KMS-11 (cell line): ENCODE data around the gene ATP1A2.

Experiments used
- H2AFZ ChIP-seq: fragments of 200-600 bp; sonication (generic); 2 replicates; pipeline ENCODE4 v1.6.1; 2016; ENCODE audit warnings: antibody characterized with exemption, mixed run types, low read depth
- H3K27ac ChIP-seq: fragments of 200-600 bp; sonication (generic); 2 replicates; pipeline ENCODE4 v1.6.1; 2016; ENCODE audit warnings: mild to moderate bottlenecking, mixed run types
- H3K27me3 ChIP-seq: fragments of 200-600 bp; sonication (generic); 2 replicates; pipeline ENCODE4 v1.6.1; 2017; ENCODE audit warnings: mild to moderate bottlenecking, low read depth, mixed run types, moderate library complexity; ENCODE audit not compliant: insufficient read depth
- H3K36me3 ChIP-seq: fragments of 200-600 bp; sonication (generic); 2 replicates; pipeline ENCODE4 v1.6.1; 2017; ENCODE audit warnings: mild to moderate bottlenecking, mixed run types; ENCODE audit not compliant: insufficient read depth
- H3K4me1 ChIP-seq: fragments of 200-600 bp; sonication (generic); 2 replicates; pipeline ENCODE4 v1.6.1; 2016; ENCODE audit warnings: mild to moderate bottlenecking, low read depth, mixed run types; ENCODE audit not compliant: poor library complexity, severe bottlenecking
- H3K4me2 ChIP-seq: fragments of 200-600 bp; sonication (generic); 2 replicates; pipeline ENCODE4 v1.7.0; 2016; ENCODE audit warnings: mild to moderate bottlenecking, mixed run types
- H3K4me3 ChIP-seq: fragments of 200-600 bp; sonication (generic); IDR thresholded peaks from 2 replicates; pipeline ENCODE4 v1.6.1; 2017; ENCODE audit warnings: low read depth, low read length, mixed read lengths; ENCODE audit not compliant: insufficient read depth
- H3K79me2 ChIP-seq: fragments of 200-600 bp; sonication (generic); 2 replicates; pipeline ENCODE4 v1.6.1; 2016; ENCODE audit warnings: low read depth, mixed run types; ENCODE audit not compliant: insufficient read depth
- H3K9ac ChIP-seq: fragments of 200-600 bp; sonication (generic); 2 replicates; pipeline ENCODE4 v1.6.1; 2016; ENCODE audit warnings: mild to moderate bottlenecking, mixed run types
- H4K20me1 ChIP-seq: fragments of 200-600 bp; sonication (generic); 2 replicates; pipeline ENCODE4 v1.6.1; 2016; ENCODE audit warnings: mild to moderate bottlenecking, mixed run types; ENCODE audit not compliant: insufficient read depth
- TF ChIP-seq, protein P1 (sequence below): fragments of 200-600 bp; sonication (generic); conservative IDR thresholded peaks from 2 replicates; pipeline ENCODE4 v1.6.1; 2017; ENCODE audit warnings: low read depth, mild to moderate bottlenecking, antibody characterized with exemption, low read length, moderate library complexity, mixed read lengths

ATP1A2 gene

DNA sequence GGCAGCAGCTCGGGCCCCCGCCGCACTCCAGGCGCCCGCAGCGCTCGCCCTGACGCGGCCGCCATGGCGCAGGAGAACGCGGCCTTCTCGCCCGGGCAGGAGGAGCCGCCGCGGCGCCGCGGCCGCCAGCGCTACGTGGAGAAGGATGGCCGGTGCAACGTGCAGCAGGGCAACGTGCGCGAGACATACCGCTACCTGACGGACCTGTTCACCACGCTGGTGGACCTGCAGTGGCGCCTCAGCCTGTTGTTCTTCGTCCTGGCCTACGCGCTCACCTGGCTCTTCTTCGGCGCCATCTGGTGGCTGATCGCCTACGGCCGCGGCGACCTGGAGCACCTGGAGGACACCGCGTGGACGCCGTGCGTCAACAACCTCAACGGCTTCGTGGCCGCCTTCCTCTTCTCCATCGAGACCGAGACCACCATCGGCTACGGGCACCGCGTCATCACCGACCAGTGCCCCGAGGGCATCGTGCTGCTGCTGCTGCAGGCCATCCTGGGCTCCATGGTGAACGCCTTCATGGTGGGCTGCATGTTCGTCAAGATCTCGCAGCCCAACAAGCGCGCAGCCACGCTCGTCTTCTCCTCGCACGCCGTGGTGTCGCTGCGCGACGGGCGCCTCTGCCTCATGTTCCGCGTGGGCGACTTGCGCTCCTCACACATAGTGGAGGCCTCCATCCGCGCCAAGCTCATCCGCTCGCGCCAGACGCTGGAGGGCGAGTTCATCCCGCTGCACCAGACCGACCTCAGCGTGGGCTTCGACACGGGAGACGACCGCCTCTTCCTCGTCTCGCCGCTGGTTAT is 31.4 kb upstream of the ATP1A2 start:
- Histone ChIP-seq H3K27ac (no peak overlapping the region), H3K36me3 (no peaks in the 10 kb centered on the region), H4K20me1 (no peaks in the 10 kb centered on the region), H3K9ac (no peak overlapping the region), H3K4me1 (peaks cover 18% of the 10 kb centered on the region), H3K4me3 (peak overlapping the region; percentile 61), H3K79me2 (no peaks in the 10 kb centered on the region), H2AFZ (peak overlapping the region; percentile 33), H3K4me2 (peak overlapping the region; percentile 4; the same call in 1 of the 2 replicates), H3K27me3 (peaks cover 42% of the 10 kb centered on the region; the same call in 1 of the 2 replicates)
- TF ChIP-seq, protein P1, sequence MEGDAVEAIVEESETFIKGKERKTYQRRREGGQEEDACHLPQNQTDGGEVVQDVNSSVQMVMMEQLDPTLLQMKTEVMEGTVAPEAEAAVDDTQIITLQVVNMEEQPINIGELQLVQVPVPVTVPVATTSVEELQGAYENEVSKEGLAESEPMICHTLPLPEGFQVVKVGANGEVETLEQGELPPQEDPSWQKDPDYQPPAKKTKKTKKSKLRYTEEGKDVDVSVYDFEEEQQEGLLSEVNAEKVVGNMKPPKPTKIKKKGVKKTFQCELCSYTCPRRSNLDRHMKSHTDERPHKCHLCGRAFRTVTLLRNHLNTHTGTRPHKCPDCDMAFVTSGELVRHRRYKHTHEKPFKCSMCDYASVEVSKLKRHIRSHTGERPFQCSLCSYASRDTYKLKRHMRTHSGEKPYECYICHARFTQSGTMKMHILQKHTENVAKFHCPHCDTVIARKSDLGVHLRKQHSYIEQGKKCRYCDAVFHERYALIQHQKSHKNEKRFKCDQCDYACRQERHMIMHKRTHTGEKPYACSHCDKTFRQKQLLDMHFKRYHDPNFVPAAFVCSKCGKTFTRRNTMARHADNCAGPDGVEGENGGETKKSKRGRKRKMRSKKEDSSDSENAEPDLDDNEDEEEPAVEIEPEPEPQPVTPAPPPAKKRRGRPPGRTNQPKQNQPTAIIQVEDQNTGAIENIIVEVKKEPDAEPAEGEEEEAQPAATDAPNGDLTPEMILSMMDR: peak; percentile 87

DNA sequence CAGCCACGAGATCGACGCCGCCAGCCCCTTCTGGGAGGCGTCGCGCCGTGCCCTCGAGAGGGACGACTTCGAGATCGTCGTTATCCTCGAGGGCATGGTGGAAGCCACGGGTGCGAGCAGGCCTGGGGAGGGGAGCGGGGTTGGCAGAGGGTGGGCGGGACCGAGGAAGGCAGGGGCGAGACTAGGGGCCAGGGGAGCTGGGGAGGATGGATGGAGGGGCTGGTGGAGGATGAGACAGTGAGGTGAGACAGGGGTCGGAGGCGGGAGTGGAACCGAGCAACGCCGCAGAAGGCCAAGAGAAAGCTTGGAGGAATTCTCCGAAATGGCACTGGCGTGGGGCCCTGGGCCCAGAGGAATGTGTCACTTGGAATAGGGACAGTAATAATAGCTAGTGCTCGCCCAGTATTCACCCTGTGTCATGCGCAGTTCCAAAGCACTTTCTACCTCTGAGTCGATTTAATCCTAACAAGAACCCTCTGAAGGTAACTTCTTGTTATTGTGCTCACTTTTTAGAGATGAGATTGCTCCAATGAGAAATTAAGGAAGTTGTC is 30.7 kb upstream of the ATP1A2 start:
- no peak overlapping the region for H2AFZ ChIP-seq
- no peak overlapping the region for H3K9ac ChIP-seq
- H3K27ac ChIP-seq: no peak overlapping the region
- H3K79me2 ChIP-seq: no peaks in the 10 kb centered on the region
- no peaks in the 10 kb centered on the region for H3K36me3 ChIP-seq
- peak overlapping the region; percentile 24 for H3K4me3 ChIP-seq
- H3K4me2 ChIP-seq: no peak overlapping the region
- H3K27me3 ChIP-seq: peaks cover 36% of the 10 kb centered on the region; the same call in 1 of the 2 replicates
- no peaks in the 10 kb centered on the region for H4K20me1 ChIP-seq
- TF ChIP-seq, protein P1: no peak
- peaks cover 16% of the 10 kb centered on the region for H3K4me1 ChIP-seq

DNA sequence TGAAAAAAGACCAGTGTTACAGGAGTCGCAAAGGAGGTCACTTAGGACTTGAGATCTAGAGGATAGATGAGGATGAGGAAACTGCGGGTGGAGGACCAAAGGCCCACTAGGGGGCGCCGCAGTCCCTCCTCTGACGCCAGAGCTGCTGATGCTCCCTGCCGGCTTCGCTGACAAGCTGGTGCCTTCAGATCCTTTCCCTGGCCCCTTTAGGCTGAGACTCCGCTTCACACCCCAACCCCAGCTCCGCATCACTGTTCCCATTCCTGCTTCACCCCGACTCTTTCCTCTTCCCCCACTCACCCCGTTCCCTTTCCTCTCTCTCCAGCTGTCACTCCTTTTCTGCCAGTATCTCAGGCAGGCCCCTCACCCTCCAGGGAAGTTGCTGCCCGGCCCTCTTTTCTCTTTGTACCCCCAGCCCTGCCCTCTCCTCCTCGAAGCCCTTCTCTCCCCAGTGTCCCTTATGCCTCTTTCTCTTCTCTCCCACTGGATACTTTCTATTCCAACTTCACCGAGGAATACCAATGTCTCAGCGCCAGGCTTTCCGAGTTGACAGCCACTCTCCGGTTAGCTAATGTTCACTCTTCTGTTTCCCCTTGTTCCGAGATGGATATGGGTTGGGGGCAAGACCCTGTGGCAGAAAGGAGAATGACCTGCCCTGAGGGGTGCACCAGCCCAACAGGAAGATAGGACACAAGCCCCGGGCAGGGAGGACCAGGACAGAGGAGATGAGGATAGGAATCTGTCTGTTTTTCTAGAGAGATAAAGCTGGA is 29.7 kb upstream of the ATP1A2 start:
- H3K9ac ChIP-seq: no peak overlapping the region
- H3K79me2 ChIP-seq: no peaks in the 10 kb centered on the region
- no peaks in the 10 kb centered on the region for H3K36me3 ChIP-seq
- H3K27me3 ChIP-seq: peaks cover 26% of the 10 kb centered on the region; the same call in 1 of the 2 replicates
- no peak overlapping the region for H3K27ac ChIP-seq
- peaks cover 5% of the 10 kb centered on the region for H3K4me1 ChIP-seq
- no peak overlapping the region for H3K4me2 ChIP-seq
- no peak overlapping the region for H2AFZ ChIP-seq
- no peak overlapping the region for H3K4me3 ChIP-seq
- TF ChIP-seq, protein P1: peak; percentile 99
- H4K20me1 ChIP-seq: no peaks in the 10 kb centered on the region

DNA sequence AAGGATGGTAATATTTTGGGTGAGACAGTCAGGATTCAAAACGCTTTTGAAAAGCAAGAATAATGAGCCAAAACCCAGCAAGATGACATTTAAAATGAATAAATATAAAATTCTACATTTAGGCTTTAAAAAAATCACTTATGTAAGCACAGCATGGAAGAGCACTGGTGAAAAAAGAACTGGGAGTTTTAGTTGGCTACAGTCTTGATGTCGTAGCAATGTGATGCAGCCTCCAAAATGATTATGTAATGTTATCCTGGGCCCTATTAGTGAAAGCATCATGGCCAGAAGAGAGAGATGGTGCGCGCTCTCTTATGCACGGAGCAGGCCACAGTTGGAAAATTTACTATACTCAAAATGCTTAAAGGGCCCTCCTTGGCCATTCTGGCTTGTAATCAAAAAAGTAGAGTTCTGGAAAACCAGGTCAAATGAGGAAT is 29.1 kb upstream of the ATP1A2 start:
- Histone ChIP-seq H3K36me3 (no peaks in the 10 kb centered on the region), H3K9ac (no peak overlapping the region), H4K20me1 (no peaks in the 10 kb centered on the region), H3K4me1 (no peaks in the 10 kb centered on the region), H3K79me2 (no peaks in the 10 kb centered on the region), H3K4me2 (no peak overlapping the region), H3K27me3 (peaks cover 21% of the 10 kb centered on the region; the same call in 1 of the 2 replicates), H2AFZ (no peak overlapping the region), H3K4me3 (no peak overlapping the region), H3K27ac (no peak overlapping the region)
- TF ChIP-seq, protein P1: no peak
